ENCODE measurements around the gene ZNF592. TPM values are rescaled to one million over a fixed set of nuclear protein-coding genes. Genes with fewer than 3 reads are reported as not detected.

Gene ZNF592
- total RNA-seq, 2 donors from 2014 or later: 22.7 to 34.7 TPM

DNA sequence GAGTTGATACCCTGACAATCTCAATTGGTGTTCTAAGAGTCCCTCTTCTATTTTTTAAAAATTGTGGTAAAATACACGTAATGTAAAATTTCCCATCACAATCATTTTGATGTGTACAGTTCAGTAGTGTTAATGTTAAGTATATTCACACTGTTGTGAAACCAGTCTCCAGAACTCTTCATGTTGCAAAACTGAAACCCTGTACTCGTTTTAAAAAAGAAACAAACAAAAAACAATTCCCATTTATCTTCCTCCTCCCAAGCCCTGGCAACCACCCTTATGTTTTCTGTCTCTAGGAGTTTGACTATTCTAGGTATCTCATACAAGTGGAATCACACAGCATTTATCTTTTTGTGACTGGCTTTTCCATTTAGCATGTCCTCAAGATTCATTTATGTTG lies 40.1 kb downstream of the ZNF592 start:
- ATAC-seq: peak in 1 of 2 donors; percentile 29
- H3K36me3 Mint-ChIP-seq: peaks cover 8 to 16% of the 10 kb centered on the region in 2 donors
- H3K27ac Mint-ChIP-seq: no peak overlapping the region
- DNase-seq (ENCODE audit: low spot score in 2 of 2): no peak
- no peaks in the 10 kb centered on the region for H3K9me3 Mint-ChIP-seq

GRCh38 chr15:84789762-84790161 lies 41.4 kb downstream of the ZNF592 start:
- Mint-ChIP-seq H3K9me3 (no peaks in the 10 kb centered on the region), H3K36me3 (peaks cover 5% of the 10 kb centered on the region in 2 donors), H3K27ac (no peak overlapping the region)
- DNase-seq (ENCODE audit: low spot score in 2 of 2) (no peak), ATAC-seq (no peak)

GRCh38 chr15:84790676-84791075 lies 42.3 kb downstream of the ZNF592 start:
- DNase-seq (ENCODE audit: low spot score in 2 of 2) (no peak), ATAC-seq (no peak)
- Mint-ChIP-seq H3K36me3 (peaks cover 0 to 5% of the 10 kb centered on the region in 2 donors), H3K27ac (peak overlapping the region; percentile 48 to 72), H3K9me3 (no peaks in the 10 kb centered on the region)

DNA sequence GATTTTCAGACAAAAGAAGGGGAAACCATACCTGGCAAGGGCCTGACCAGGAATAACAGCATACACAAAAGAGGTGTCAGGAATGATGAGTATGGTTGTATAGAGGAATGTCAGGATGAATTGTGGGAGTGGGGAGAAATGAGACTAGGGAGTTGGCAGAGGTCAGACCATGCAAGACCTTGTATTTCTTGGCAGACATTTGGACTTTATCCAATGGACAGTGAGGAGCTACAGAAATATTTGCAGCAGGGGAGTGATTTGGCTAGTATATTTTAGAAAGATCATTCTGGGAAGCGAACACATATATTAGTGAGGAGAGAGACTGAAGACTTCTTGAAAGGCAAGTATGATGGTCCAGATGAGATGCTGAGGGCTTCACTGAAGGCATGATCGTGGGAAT lies 43.4 kb downstream of the ZNF592 start:
- Mint-ChIP-seq H3K9me3 (no peaks in the 10 kb centered on the region), H3K36me3 (peaks cover 0 to 5% of the 10 kb centered on the region in 2 donors), H3K27ac (peak overlapping the region in 1 of 2 donors; percentile 1)
- no peak for DNase-seq (ENCODE audit: low spot score in 2 of 2)
- ATAC-seq: no peak

- no peak for ATAC-seq
- H3K9me3 Mint-ChIP-seq: no peaks in the 10 kb centered on the region
- no peak for DNase-seq (ENCODE audit: low spot score in 2 of 2)
- no peak overlapping the region for H3K27ac Mint-ChIP-seq
- H3K36me3 Mint-ChIP-seq: peaks cover 0 to 5% of the 10 kb centered on the region in 2 donors
These were observed 45.2 kb downstream of the ZNF592 start for GRCh38 chr15:84793431-84794161.

GRCh38 chr15:84794162-84794547 lies 45.8 kb downstream of the ZNF592 start:
- Mint-ChIP-seq H3K9me3 (no peaks in the 10 kb centered on the region), H3K36me3 (peaks cover 0 to 5% of the 10 kb centered on the region in 2 donors), H3K27ac (no peak overlapping the region)
- no peak for DNase-seq (ENCODE audit: low spot score in 2 of 2)
- no peak for ATAC-seq

GRCh38 chr15:84795186-84795585 lies 46.8 kb downstream of the ZNF592 start:
- Mint-ChIP-seq H3K9me3 (no peaks in the 10 kb centered on the region), H3K27ac (no peak overlapping the region), H3K36me3 (peaks cover 0 to 5% of the 10 kb centered on the region in 2 donors)
- no peak for DNase-seq (ENCODE audit: low spot score in 2 of 2)
- ATAC-seq: no peak

- DNase-seq (ENCODE audit: low spot score in 2 of 2): no peak
- no peak for ATAC-seq
- no peak overlapping the region for H3K27ac Mint-ChIP-seq
- H3K36me3 Mint-ChIP-seq: no peaks in the 10 kb centered on the region
- no peaks in the 10 kb centered on the region for H3K9me3 Mint-ChIP-seq
These were observed 48.8 kb downstream of the ZNF592 start for GRCh38 chr15:84797212-84797611.

GRCh38 chr15:84797801-84798200 lies 49.4 kb downstream of the ZNF592 start:
- Mint-ChIP-seq H3K9me3 (no peaks in the 10 kb centered on the region), H3K27ac (peak overlapping the region in 1 of 2 donors; percentile 29), H3K36me3 (peaks cover 0 to under 1% of the 10 kb centered on the region in 2 donors)
- DNase-seq (ENCODE audit: low spot score in 2 of 2) (peak in 1 of 2 donors; percentile 46), ATAC-seq (no peak)

DNA sequence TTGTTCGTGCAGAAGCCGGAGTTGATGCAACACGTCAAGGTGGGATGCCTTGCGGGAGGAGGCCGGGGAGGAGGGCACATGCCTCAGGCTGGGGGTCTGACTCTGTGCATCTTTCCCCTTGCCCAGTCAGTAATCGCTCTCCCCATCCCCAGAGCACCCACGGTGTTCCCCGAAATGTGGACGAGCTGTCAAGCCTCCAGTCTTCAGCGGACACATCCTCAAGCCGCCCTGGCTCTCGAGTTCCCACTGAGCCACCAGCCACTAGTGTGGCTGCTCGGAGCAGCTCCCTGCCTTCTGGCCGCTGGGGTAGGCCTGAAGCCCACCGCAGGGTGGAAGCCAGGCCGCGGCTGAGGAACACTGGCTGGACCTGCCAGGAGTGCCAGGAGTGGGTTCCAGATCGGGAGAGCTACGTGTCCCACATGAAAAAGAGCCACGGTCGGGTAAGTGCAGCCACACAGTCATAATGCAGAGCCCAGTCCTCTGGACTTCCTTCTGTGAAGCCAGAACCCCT lies 50.1 kb downstream of the ZNF592 start:
- ATAC-seq (no peak), DNase-seq (ENCODE audit: low spot score in 2 of 2) (peak in 1 of 2 donors; percentile 42)
- Mint-ChIP-seq H3K36me3 (peaks cover 0 to 7% of the 10 kb centered on the region in 2 donors), H3K9me3 (no peaks in the 10 kb centered on the region), H3K27ac (peak overlapping the region; percentile 23 to 79)

- H3K36me3 Mint-ChIP-seq: peaks cover 0 to 9% of the 10 kb centered on the region in 2 donors
- ATAC-seq (no peak), DNase-seq (ENCODE audit: low spot score in 2 of 2) (peak in 1 of 2 donors; percentile 40)
- H3K9me3 Mint-ChIP-seq: no peaks in the 10 kb centered on the region
- no peak overlapping the region for H3K27ac Mint-ChIP-seq
These were observed 51.3 kb downstream of the ZNF592 start for GRCh38 chr15:84799511-84800187.

DNA sequence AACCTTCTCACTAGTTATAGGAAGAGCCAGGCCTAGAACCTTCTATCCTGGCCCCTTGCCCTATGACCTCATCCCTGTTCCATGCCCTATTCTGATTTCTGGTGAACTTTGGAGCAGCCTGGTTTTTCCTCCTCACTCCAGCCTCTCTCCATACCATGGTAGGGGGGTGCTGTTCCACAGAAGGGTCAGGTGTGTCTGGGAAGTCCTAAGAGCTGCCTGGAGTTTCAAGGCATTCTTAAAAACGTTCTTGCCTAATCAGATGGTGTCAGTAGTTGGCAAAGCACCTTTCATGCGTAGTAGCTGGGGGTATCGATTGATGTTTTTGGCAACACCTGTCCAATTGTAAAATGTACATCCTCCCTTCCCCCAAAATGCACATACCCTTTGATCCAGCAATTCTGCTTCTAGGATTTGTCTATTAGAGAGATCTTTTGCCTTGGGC lies 52.0 kb downstream of the ZNF592 start:
- Mint-ChIP-seq H3K27ac (peak overlapping the region in 1 of 2 donors; percentile 75), H3K9me3 (no peaks in the 10 kb centered on the region), H3K36me3 (peaks cover 0 to 9% of the 10 kb centered on the region in 2 donors)
- DNase-seq (ENCODE audit: low spot score in 2 of 2): peak in 1 of 2 donors; percentile 9
- ATAC-seq: no peak

DNA sequence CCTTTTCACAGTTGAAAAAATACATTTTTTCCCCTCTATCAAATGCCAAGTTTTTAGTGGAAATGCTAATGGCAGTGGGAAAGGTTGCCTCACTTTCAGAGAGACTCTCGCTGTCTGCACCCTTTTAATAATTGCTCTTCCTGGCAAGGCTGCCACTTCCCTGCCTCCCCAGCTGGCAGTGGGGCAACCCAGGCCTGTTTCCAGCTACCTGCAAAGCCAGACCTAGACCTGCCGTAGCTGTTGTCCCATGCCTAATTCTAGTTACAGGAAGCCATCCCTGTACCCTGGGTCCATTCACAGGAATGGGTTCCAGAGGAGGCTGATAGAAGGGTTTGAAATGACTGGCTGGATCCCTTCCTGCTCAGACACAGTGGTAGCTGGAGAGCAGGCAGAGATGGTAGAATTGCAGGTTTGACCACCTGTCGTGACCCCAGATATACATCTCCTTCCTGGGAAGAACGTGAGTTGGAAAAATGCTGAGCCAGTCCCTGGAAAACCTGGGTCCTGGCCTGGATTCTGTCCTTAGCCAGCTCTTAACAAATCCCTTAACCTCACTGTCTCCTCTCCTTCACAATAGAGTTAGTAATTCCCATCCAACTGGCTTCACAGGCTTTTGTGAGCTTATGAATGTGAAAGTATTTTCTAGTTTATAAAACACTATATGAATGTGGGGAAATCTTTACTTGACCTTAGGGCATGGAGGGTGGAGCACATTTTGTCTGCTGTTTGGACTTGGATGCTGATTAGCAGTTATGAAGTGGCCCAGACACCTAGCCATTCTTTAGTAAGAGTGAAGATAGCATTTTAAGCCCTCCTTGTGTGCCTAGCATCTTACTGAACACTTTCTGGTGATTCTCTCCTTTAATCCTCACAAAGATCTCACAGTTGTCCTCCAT lies 55.9 kb downstream of the ZNF592 start:
- DNase-seq (ENCODE audit: low spot score in 2 of 2): peak in 1 of 2 donors; percentile 40
- no peak for ATAC-seq

DNA sequence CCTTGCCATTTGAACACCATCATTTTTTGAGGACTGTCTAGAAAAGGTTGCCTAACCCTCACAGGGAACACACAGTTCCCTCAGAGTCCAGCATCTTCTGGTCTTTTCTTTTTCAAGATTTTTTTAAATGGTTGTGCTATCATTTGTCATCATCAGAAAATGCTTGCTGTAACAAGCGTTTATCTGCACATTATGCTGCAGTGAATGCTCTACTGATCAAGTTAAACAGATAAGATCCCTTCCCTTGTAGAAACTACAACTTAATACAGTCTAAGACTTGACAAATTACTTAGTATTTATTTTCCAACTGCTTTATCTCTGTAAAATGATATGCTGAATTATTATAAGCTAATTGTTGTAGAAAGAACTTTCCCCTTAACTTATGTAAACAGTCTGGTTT lies 56.8 kb downstream of the ZNF592 start:
- H3K27ac Mint-ChIP-seq: peak overlapping the region in 1 of 2 donors; percentile 8
- ATAC-seq (no peak), DNase-seq (ENCODE audit: low spot score in 2 of 2) (no peak)
- H3K9me3 Mint-ChIP-seq: no peaks in the 10 kb centered on the region
- peaks cover 0 to 9% of the 10 kb centered on the region in 2 donors for H3K36me3 Mint-ChIP-seq

More for the DNA sequence above, 55.9 kb downstream of the ZNF592 start:
- Mint-ChIP-seq H3K36me3 (peaks cover 0 to 9% of the 10 kb centered on the region in 2 donors), H3K27ac (peak overlapping the region in 1 of 2 donors; percentile 22), H3K9me3 (no peaks in the 10 kb centered on the region)

GRCh38 chr15:84807228-84807627 lies 58.8 kb downstream of the ZNF592 start:
- no peaks in the 10 kb centered on the region for H3K9me3 Mint-ChIP-seq
- ATAC-seq (peak; percentile 22 to 62), DNase-seq (ENCODE audit: low spot score in 2 of 2) (no peak)
- H3K36me3 Mint-ChIP-seq: peaks cover 0 to 9% of the 10 kb centered on the region in 2 donors
- peak overlapping the region in 1 of 2 donors; percentile 24 for H3K27ac Mint-ChIP-seq

DNA sequence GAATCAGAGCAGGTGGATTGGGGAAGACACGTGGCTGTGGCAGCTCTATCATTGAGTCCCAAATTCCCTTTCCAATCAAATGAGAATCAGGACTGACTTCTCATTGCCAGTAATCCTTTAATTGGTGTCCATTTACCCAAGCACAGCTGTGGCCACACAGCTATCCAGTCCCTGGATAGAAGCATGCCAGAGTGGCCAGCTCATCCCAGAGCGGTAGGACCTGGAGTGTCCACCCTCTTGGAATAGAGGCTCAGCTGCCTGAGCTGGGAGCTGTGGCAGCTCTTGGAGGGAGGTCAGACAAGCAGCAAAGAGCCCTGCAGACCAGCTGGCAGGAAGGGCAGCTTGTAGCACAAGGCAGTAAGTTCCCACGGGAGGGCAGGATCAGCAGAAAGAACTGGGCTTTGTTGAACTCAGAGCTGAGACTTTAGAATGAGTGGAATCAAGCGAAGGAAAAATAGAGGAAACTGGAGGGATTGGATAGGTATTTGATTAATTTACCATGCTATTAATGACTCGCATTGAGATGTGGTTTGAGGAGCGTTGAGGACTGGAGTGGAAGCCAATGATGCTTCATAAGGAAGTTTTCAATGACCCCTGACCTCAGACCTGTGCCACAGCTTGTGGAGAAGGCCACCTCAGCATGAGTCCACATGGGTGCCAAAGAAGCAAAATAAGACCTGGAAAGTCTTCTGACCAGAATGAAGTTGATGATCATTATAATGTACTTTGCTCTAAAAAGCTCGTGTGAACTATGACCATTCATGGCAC lies 61.9 kb downstream of the ZNF592 start:
- no peaks in the 10 kb centered on the region for H3K9me3 Mint-ChIP-seq
- peak overlapping the region in 1 of 2 donors; percentile 31 for H3K27ac Mint-ChIP-seq
- H3K36me3 Mint-ChIP-seq: no peaks in the 10 kb centered on the region
- DNase-seq (ENCODE audit: low spot score in 2 of 2): no peak
- ATAC-seq: no peak

All from activated naive CD4-positive, alpha-beta T cell treated with anti-CD3 and anti-CD28 coated beads, Interleukin-2, amount 50 U/mL, for 72 hours (primary cell).